Kidney capillary endothelial cell (primary cell): ENCODE results near the gene VSTM5.
"Not testable (repeated sequence)": the region's sequence is repeated elsewhere in the genome, so short reads cannot be mapped to it uniquely, and the experiment has no call there.

ENCODE experiments used
- DNase-seq: peaks from one replicate; pipeline ENCODE4 v3.0.0-alpha.2; 2018; ENCODE audit warnings: low spot score

Gene VSTM5

GRCh38 chr11:93796441-93797231, 53.8 kb downstream of the VSTM5 start:
- no peak for DNase-seq

GRCh38 chr11:93791493-93791892, 58.9 kb downstream of the VSTM5 start:
- no peak for DNase-seq

GRCh38 chr11:93784935-93785360, 65.5 kb downstream of the VSTM5 start:
- no peak for DNase-seq

DNA sequence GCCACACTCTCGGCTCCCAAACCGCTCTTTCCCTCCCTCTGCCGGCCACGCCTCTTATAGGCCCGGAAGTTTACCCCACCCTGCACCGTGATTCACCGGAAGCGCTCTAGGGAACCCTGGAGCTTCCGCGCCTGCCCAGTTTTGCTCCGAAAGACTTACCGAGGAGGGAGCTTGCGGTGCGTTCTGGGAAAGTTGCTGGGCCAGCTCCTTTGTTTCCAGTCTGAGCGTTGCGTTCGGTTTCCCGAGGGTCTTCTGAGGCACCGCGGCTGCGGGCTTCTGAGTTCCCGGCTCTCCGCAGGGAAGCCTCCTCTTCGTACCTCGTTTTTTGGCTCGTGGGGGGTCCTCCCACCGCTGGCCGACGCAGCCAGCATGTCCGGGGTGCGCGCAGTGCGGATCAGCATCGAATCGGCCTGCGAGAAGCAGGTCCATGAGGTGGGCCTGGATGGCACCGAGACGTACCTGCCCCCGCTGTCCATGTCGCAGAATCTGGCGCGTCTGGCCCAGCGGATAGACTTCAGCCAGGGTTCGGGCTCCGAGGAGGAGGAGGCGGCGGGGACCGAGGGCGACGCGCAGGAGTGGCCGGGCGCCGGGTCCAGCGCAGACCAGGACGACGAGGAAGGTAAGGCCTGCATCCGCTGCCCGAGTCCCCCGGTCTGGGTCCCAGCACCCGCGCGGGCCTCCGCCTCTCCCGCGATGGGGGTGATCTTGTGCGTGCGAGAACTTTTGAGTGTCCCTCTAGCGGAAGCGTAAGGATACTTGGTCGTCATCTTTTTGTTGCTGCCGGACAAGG, 66.1 kb downstream of the VSTM5 start, which contains the start of gene MED17:
MED17 (plus strand) TSS at position 138 of the 790 bp plus-strand sequence; CDS start at position 370, 232 bp downstream.
- DNase-seq: peak; percentile 95

- no peak for DNase-seq
These were observed 66.7 kb downstream of the VSTM5 start for GRCh38 chr11:93783765-93784144.

GRCh38 chr11:93783362-93783761, 67.1 kb downstream of the VSTM5 start:
- DNase-seq: no peak

GRCh38 chr11:93775289-93775688, 75.1 kb downstream of the VSTM5 start:
- DNase-seq: no peak

DNA sequence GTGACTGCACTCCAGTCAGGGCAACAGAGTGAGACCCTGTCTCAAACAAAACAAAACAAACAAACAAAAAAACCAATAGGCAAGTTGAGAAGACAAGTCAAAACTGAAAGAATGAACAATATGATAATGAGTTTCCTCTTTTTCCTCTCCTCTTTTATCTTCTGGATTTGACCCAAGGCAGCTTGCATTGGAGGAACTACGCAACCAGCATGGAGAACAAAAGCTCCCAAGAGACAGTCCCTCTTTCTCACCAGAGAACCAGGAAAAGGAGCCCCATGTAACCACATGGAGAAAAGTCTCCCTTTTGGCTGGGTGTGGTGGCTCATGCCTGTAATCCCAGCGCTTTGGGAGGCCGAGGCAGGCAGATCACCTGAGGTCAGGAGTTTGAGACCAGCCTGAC, 75.9 kb downstream of the VSTM5 start:
- DNase-seq: not testable (repeated sequence)

DNA sequence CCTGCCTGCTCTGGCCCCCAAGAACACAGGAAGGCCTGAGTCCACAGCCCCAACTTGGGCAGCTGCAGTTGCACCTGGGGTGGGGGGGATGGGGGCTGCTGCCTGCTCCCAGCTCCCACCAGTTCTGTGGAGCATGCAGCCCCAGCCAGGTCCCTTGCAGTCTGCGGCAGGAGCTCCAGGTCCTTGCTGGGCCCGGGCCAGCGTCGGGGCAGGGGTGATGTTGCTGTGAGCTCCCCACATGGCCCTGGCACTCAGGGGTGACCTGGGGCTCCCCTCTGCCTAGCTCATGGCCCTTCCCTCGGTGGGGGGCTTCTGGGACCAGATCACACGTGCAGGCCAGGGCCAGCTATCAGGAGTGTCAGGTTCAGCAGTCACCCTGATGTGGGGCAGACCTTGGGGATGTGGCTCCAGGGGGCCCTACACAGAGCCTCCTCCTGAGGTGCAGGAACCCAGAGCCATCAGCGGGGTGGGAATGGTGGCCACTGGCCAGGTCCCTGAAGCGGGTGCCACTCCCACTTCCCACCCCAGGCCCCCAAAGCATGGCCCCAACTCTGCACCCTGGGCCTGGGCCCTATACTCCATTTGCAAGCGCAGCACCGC, 76.7 kb downstream of the VSTM5 start:
- no peak for DNase-seq

DNA sequence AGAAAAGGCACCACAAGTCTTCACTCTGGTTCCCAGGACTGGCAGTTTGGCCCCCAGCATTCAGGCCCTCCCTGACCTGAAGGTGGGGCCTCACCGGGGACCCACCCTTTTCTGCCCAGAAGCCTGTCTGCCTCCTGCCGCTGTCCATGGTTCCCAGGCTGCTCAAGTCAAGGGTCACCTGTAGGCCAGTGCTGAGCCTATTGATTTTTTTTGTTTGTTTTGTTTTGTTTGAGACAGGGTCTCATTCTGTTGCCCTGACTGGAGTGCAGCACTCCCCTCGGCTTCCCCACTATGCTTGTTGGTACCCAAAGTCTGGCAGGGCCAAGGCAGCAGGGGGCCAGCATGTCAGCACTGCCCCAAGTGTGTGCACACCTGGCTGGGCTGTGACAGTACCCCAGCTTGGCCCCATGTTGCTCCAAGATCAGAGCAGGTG, 77.4 kb downstream of the VSTM5 start:
- DNase-seq: no peak

- no peak for DNase-seq
These were observed 78.3 kb downstream of the VSTM5 start for GRCh38 chr11:93772123-93772522.

DNA sequence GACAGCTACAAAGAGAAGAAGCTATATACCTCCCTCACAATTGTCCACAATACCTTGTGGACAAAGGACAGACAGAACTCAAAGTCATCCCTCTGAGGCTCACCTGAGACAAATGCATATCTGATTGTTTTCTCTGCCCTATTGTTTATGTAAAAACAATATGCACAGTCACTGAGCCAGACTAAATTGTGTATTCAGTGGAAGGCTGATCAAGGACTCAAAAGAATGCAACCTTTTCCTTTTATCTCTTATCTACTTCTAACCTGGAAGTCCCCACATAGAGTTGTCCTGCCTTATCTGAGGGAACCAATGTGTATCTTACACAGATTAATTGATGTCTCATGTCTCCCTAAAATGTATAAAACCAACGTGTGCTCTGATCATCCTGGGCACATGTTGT, 80.3 kb downstream of the VSTM5 start:
- no peak for DNase-seq
